HL-60 (cell line): ENCODE results near the gene STKLD1.

Experiments used
- CTCF ChIP-seq: IDR thresholded peaks from one replicate; pipeline ENCODE4 v1.5.1; 2011; ENCODE audit warnings: low read length, control low read depth, inconsistent platforms; ENCODE audit not compliant: insufficient read depth
- GABPA ChIP-seq: IDR thresholded peaks from 2 replicates; pipeline ENCODE4 v1.6.1; 2012; ENCODE audit warnings: low read depth
- POLR2AphosphoS5 ChIP-seq: IDR thresholded peaks from 2 replicates; pipeline ENCODE4 v1.6.1; 2012; ENCODE audit warnings: low read depth
- SPI1 ChIP-seq: IDR thresholded peaks from 2 replicates; pipeline ENCODE4 v1.6.1; 2012; ENCODE audit warnings: low read depth, mild to moderate bottlenecking, borderline replicate concordance
- TF ChIP-seq, protein P1 (sequence below): IDR thresholded peaks from 2 replicates; pipeline ENCODE4 v1.6.1; 2012; ENCODE audit warnings: low read depth; ENCODE audit not compliant: insufficient replicate concordance

- TF ChIP-seq POLR2AphosphoS5 (peak; percentile 55; the same call in 1 of the 2 replicates), CTCF (no peak), GABPA (no peak), SPI1 (no peak)
- TF ChIP-seq, protein P1, sequence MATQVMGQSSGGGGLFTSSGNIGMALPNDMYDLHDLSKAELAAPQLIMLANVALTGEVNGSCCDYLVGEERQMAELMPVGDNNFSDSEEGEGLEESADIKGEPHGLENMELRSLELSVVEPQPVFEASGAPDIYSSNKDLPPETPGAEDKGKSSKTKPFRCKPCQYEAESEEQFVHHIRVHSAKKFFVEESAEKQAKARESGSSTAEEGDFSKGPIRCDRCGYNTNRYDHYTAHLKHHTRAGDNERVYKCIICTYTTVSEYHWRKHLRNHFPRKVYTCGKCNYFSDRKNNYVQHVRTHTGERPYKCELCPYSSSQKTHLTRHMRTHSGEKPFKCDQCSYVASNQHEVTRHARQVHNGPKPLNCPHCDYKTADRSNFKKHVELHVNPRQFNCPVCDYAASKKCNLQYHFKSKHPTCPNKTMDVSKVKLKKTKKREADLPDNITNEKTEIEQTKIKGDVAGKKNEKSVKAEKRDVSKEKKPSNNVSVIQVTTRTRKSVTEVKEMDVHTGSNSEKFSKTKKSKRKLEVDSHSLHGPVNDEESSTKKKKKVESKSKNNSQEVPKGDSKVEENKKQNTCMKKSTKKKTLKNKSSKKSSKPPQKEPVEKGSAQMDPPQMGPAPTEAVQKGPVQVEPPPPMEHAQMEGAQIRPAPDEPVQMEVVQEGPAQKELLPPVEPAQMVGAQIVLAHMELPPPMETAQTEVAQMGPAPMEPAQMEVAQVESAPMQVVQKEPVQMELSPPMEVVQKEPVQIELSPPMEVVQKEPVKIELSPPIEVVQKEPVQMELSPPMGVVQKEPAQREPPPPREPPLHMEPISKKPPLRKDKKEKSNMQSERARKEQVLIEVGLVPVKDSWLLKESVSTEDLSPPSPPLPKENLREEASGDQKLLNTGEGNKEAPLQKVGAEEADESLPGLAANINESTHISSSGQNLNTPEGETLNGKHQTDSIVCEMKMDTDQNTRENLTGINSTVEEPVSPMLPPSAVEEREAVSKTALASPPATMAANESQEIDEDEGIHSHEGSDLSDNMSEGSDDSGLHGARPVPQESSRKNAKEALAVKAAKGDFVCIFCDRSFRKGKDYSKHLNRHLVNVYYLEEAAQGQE: no peak
Measured at GRCh38 chr9:133404454-133405002, 28.4 kb downstream of the STKLD1 start.
